ENCODE measurements around the gene DPP10. TPM values are rescaled to one million over a fixed set of nuclear protein-coding genes. Genes with fewer than 3 reads are reported as not detected.

The DPP10 gene
- total and polyA plus RNA-seq, 4 donors: 0.08 to 5.0 (median 0.27) TPM

DNA sequence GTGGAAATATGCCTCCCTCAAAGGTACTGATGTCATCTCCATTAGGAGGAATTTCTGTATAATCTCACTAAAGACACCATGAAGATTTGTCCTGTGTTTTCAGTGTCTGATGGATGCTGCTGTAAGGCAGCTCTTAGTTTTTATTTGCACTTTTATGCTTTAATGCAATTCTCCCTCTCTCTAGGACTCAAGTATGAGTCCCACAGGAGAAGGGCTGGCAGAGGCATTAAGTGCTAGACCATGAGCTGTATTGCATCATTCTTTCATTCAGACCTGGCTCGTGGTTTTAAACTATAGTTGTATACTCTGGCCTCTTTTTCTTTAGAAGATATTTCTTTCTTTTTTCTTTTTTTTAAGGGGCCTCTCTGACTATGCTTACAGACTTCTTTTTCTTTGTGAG, 805.6 kb downstream of the DPP10 start:
- DNase-seq (no peak), ATAC-seq (ENCODE audit: insufficient read depth, low FRiP score) (no peak)
- TF ChIP-seq, protein P1, sequence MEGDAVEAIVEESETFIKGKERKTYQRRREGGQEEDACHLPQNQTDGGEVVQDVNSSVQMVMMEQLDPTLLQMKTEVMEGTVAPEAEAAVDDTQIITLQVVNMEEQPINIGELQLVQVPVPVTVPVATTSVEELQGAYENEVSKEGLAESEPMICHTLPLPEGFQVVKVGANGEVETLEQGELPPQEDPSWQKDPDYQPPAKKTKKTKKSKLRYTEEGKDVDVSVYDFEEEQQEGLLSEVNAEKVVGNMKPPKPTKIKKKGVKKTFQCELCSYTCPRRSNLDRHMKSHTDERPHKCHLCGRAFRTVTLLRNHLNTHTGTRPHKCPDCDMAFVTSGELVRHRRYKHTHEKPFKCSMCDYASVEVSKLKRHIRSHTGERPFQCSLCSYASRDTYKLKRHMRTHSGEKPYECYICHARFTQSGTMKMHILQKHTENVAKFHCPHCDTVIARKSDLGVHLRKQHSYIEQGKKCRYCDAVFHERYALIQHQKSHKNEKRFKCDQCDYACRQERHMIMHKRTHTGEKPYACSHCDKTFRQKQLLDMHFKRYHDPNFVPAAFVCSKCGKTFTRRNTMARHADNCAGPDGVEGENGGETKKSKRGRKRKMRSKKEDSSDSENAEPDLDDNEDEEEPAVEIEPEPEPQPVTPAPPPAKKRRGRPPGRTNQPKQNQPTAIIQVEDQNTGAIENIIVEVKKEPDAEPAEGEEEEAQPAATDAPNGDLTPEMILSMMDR (IDR thresholded peaks at IDR 0.05; ENCODE audit: control extremely low read depth, extremely low read depth): no peak
- no peaks in the 10 kb centered on the region for H3K36me3 ChIP-seq (ENCODE audit: control insufficient read depth in 4 of 4, insufficient read depth in 4 of 4, low read length in 4 of 4)
- WGBS, 2 donors: 62 to 69% methylated on average over 1 of the region's 1 CpG
- no peak overlapping the region for H3K4me3 ChIP-seq
- peaks cover 0 to 2% (median 0%) of the 10 kb centered on the region in 4 donors for H3K9me3 ChIP-seq (ENCODE audit: control insufficient read depth in 4 of 4, insufficient read depth in 3 of 4, low read length in 3 of 4)
- H3K27ac ChIP-seq (ENCODE audit: low read depth in 1 of 2, low read length in 1 of 2): no peak overlapping the region
- peaks cover 0 to 11% (median 0%) of the 10 kb centered on the region in 5 donors for H3K4me1 ChIP-seq (ENCODE audit: control insufficient read depth in 5 of 5, insufficient read depth in 5 of 5, low read length in 5 of 5)
- no peaks in the 10 kb centered on the region for H3K27me3 ChIP-seq (ENCODE audit: control insufficient read depth in 3 of 3, insufficient read depth in 3 of 3, low read length in 2 of 3)
- H3K9ac ChIP-seq (ENCODE audit: insufficient read depth in 1 of 2, low read length in 2 of 2): no peak overlapping the region

DNA sequence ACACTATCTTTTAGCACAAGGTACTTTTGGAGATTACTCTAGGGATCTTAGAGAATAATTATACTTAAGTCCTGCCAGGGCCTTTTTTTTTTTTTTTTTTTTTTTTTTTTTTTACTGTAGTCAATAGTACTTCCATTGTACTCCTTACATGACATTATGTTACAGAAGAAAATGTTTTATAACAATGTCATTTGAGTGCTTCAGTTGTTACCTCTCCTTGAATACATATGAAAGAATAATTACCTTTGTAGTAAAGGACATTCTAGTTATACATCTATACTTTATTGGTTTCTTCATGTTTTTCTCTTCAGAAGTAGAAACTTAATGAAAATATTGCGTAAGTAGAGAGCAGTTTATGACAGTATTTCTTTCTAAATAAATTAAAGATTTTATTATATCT, 834.9 kb downstream of the DPP10 start:
- WGBS, 2 donors: 91 to 95% methylated on average over 1 of the region's 1 CpG
- Histone ChIP-seq H3K4me1 (ENCODE audit: control insufficient read depth in 5 of 5, insufficient read depth in 5 of 5, low read length in 5 of 5) (no peaks in the 10 kb centered on the region), H3K27me3 (ENCODE audit: control insufficient read depth in 3 of 3, insufficient read depth in 3 of 3, low read length in 2 of 3) (no peaks in the 10 kb centered on the region), H3K4me3 (no peak overlapping the region), H3K27ac (ENCODE audit: low read depth in 1 of 2, low read length in 1 of 2) (no peak overlapping the region), H3K9me3 (ENCODE audit: control insufficient read depth in 4 of 4, insufficient read depth in 3 of 4, low read length in 3 of 4) (peaks cover 0 to 3% (median 0%) of the 10 kb centered on the region in 4 donors), H3K9ac (ENCODE audit: insufficient read depth in 1 of 2, low read length in 2 of 2) (no peak overlapping the region), H3K36me3 (ENCODE audit: control insufficient read depth in 4 of 4, insufficient read depth in 4 of 4, low read length in 4 of 4) (no peaks in the 10 kb centered on the region)
- TF ChIP-seq, protein P1 (IDR thresholded peaks at IDR 0.05; ENCODE audit: control extremely low read depth, extremely low read depth): no peak
- ATAC-seq (ENCODE audit: insufficient read depth, low FRiP score): no peak
- no peak for DNase-seq

DNA sequence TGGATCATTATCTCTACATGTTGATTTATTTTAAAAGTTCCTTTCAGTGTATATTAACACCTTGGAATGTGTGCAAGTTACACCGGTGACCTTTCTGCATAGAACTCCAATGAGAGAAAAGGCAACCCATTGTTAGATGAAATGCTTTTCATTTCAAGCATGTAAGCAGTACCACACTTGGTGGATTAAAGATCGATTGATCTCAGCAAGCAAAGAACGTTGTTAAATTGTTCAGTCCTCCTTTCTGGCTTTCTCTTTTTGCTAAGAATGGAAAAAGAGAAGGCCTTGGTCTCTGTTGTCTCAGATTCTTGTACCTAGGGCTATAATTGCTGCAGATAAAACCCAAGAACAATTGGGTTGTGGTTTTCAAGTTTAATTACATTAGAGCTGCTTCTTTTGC, 843.0 kb downstream of the DPP10 start:
- H3K9me3 ChIP-seq (ENCODE audit: control insufficient read depth in 4 of 4, insufficient read depth in 3 of 4, low read length in 3 of 4): no peaks in the 10 kb centered on the region
- H3K36me3 ChIP-seq (ENCODE audit: control insufficient read depth in 4 of 4, insufficient read depth in 4 of 4, low read length in 4 of 4): no peaks in the 10 kb centered on the region
- no peak for DNase-seq
- H3K4me3 ChIP-seq: no peak overlapping the region
- TF ChIP-seq, protein P1 (IDR thresholded peaks at IDR 0.05; ENCODE audit: control extremely low read depth, extremely low read depth): no peak
- no peaks in the 10 kb centered on the region for H3K27me3 ChIP-seq (ENCODE audit: control insufficient read depth in 3 of 3, insufficient read depth in 3 of 3, low read length in 2 of 3)
- no peak for ATAC-seq (ENCODE audit: insufficient read depth, low FRiP score)
- 64 to 73% methylated on average over 3 of the region's 3 CpGs for WGBS, 2 donors
- H3K4me1 ChIP-seq (ENCODE audit: control insufficient read depth in 5 of 5, insufficient read depth in 5 of 5, low read length in 5 of 5): no peaks in the 10 kb centered on the region
- H3K27ac ChIP-seq (ENCODE audit: low read depth in 1 of 2, low read length in 1 of 2): no peak overlapping the region
- no peak overlapping the region for H3K9ac ChIP-seq (ENCODE audit: insufficient read depth in 1 of 2, low read length in 2 of 2)

DNA sequence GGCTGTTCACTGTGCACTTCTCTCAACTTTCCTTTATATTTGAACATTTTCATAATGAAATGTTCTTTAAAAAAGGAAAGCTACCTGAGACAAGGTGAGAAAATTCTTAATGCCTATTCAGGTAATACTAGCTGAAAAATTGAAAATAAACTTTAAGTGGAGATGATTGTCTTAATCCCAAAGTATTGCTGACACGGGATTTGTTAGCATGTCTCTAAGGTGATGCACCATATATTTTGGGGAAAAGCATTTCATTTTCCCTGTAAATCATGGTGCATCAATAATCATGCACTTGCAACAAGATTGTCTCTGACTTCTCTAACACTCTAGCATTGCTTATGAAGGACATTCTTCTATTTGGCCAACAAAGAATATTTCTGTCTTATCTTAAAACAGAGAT, 848.0 kb downstream of the DPP10 start:
- TF ChIP-seq, protein P1 (IDR thresholded peaks at IDR 0.05; ENCODE audit: control extremely low read depth, extremely low read depth): no peak
- no peaks in the 10 kb centered on the region for H3K4me1 ChIP-seq (ENCODE audit: control insufficient read depth in 5 of 5, insufficient read depth in 5 of 5, low read length in 5 of 5)
- H3K27me3 ChIP-seq (ENCODE audit: control insufficient read depth in 3 of 3, insufficient read depth in 3 of 3, low read length in 2 of 3): no peaks in the 10 kb centered on the region
- no peak overlapping the region for H3K27ac ChIP-seq (ENCODE audit: low read depth in 1 of 2, low read length in 1 of 2)
- H3K4me3 ChIP-seq: no peak overlapping the region
- WGBS, 2 donors: 83 to 89% methylated on average over 1 of the region's 1 CpG
- ATAC-seq (ENCODE audit: insufficient read depth, low FRiP score) (no peak), DNase-seq (no peak)
- H3K36me3 ChIP-seq (ENCODE audit: control insufficient read depth in 4 of 4, insufficient read depth in 4 of 4, low read length in 4 of 4): no peaks in the 10 kb centered on the region
- no peaks in the 10 kb centered on the region for H3K9me3 ChIP-seq (ENCODE audit: control insufficient read depth in 4 of 4, insufficient read depth in 3 of 4, low read length in 3 of 4)
- no peak overlapping the region for H3K9ac ChIP-seq (ENCODE audit: insufficient read depth in 1 of 2, low read length in 2 of 2)

Measured in lung (tissue), 12 donors.